Muscle layer of colon (tissue), 2 donors: ENCODE data around the gene SRI.
"Not testable (repeated sequence)": the region's sequence is repeated elsewhere in the genome, so short reads cannot be mapped to it uniquely, and the experiment has no call there.

Source experiments
- H3K27ac ChIP-seq: one replicate; pipeline ENCODE4 v1.7.0; 2013; ENCODE audit warnings: low read depth, mild to moderate bottlenecking, low read length, moderate library complexity
- H3K27me3 ChIP-seq, 2 donors: one replicate each; pipeline ENCODE4 v1.7.0; 2013; ENCODE audit warnings: low read length in 2 of 2, mild to moderate bottlenecking in 2 of 2; ENCODE audit not compliant: insufficient read depth in 2 of 2, control insufficient read depth in 1 of 2
- H3K36me3 ChIP-seq: one replicate; pipeline ENCODE4 v1.7.0; 2013; ENCODE audit warnings: mild to moderate bottlenecking, low read length; ENCODE audit not compliant: insufficient read depth
- H3K4me1 ChIP-seq: one replicate; pipeline ENCODE4 v1.7.0; 2013; ENCODE audit warnings: mild to moderate bottlenecking, low read length; ENCODE audit not compliant: insufficient read depth
- H3K4me3 ChIP-seq, 2 donors: one replicate each; pipeline ENCODE4 v1.7.0; 2013; ENCODE audit warnings: low read length in 2 of 2, low read depth in 1 of 2, mild to moderate bottlenecking in 1 of 2, moderate library complexity in 1 of 2
- H3K9ac ChIP-seq: one replicate; pipeline ENCODE4 v1.7.0; 2013; ENCODE audit warnings: low read length
- H3K9me3 ChIP-seq: one replicate; pipeline ENCODE4 v1.7.0; 2013; ENCODE audit warnings: mild to moderate bottlenecking, low read length
- donor health status: abdominal sarcoma.
- donor health status: Adenocarcinoma of cecum.

SRI gene

DNA sequence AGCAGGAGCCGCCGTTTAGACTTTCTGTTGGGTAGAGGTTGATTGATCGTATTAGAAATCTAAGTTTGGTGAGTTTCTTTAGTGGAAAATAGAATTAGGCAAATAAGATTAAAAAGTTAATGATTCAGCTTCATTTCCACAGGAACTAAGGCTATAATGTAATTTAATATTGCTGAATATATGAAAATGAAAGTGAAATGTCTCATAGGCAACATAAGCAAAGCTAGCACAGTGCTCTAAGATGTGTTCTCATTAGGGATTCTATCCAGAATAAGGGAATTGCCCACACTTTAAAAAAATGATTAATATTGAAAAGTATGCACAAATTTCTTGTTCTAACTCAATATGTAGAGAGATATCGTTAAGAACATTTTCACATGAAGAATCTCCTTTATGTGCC is 47.0 kb downstream of the SRI start:
- no peaks in the 10 kb centered on the region for H3K9me3 ChIP-seq
- H3K4me3 ChIP-seq = no peak overlapping the region
- H3K27me3 ChIP-seq = no peaks in the 10 kb centered on the region
- no peak overlapping the region for H3K9ac ChIP-seq
- no peak overlapping the region for H3K27ac ChIP-seq
- H3K4me1 ChIP-seq = no peaks in the 10 kb centered on the region
- H3K36me3 ChIP-seq = no peaks in the 10 kb centered on the region

DNA sequence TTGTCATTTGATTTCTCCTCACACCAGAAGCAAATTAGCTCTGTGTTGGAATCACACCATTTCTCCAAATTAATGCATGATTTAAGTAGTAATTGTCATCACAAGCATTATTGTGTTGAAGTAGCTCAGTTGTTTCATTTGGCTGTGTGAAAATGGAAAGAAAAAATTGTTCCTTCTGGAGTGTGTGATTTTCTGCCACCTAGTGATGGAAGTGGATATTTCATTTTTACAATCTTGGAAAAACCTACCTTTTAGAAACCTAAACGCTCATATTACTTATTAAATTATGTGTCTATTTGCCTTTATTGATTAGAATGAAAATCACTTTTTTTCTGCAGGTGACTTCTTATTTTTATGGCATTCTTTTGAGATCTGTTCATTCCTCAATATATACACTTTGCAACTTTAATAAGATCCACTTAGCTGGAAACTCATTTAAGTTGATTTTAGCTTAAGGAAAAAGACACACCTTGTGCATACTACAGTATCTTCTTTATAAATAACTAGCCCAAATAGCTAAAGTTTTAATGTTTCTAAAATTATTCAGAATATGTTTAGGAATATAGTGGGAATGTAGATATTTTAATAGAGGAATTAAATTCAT is 50.0 kb downstream of the SRI start:
- Histone ChIP-seq H3K9ac (no peak overlapping the region), H3K4me1 (no peaks in the 10 kb centered on the region), H3K27me3 (no peaks in the 10 kb centered on the region), H3K9me3 (no peaks in the 10 kb centered on the region), H3K36me3 (no peaks in the 10 kb centered on the region), H3K27ac (no peak overlapping the region), H3K4me3 (no peak overlapping the region)

DNA sequence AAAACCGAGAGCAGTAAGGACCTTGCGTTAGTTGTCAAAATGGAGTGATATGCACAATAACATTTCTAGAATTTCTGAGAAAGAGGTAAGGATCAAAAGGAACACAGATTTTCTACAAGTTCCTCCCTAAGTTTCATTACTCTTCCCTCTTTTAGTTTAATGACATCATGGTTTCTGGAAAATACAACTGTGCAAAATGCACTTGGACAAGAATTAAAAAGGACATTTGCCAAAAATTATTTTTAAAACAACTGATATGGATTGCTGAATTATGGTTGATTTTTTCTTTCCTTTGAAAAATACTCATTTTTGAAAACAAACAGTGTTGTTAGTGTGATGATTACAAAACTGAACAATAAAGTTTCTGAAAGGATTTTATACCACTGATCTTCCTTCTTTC is 52.1 kb downstream of the SRI start:
- Histone ChIP-seq H3K36me3 (no peaks in the 10 kb centered on the region), H3K4me3 (no peak overlapping the region), H3K27ac (no peak overlapping the region), H3K27me3 (no peaks in the 10 kb centered on the region), H3K9ac (no peak overlapping the region), H3K4me1 (no peaks in the 10 kb centered on the region), H3K9me3 (no peaks in the 10 kb centered on the region)

DNA sequence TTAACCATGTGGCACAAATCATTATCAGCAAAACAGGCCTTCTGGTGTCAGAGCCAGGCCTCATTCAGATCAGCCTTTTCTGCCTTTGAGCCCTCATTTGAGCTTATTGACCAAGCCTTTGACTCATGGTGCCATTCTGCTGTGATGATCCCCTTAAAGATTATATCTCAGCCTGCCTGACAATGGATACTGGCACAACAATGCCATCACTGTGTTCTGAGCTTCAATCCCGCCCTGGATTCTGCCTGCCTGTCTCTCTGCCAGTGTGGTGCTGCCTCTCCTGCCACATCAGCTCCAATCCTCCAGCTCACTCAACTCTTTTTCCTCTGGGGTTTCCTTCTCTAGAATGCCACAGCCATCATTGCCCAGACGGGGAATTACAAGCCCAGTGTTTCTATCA is 52.6 kb downstream of the SRI start:
- Histone ChIP-seq H3K4me1 (no peaks in the 10 kb centered on the region), H3K4me3 (no peak overlapping the region), H3K27me3 (no peaks in the 10 kb centered on the region), H3K9ac (no peak overlapping the region), H3K36me3 (no peaks in the 10 kb centered on the region), H3K27ac (no peak overlapping the region), H3K9me3 (no peaks in the 10 kb centered on the region)

DNA sequence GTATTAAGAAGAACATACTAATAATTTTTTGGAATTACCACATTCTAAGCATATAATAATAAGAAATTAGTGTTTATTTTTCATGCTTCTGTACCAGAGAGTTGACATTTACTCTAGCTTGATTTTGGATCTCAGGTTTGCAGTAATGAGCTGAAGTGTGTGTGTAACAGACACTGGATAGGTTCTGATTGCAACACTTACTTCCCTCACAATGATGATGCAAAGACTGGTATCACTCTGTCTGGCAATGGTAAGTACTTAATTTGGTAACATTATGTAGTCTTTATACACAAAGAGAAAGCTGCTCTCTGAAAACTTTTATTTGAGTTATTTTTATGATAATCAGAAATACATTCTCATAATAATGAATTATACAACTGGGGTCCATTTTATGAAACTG is 54.1 kb downstream of the SRI start:
- H3K27me3 ChIP-seq = no peaks in the 10 kb centered on the region
- H3K9me3 ChIP-seq = no peaks in the 10 kb centered on the region
- no peak overlapping the region for H3K9ac ChIP-seq
- no peaks in the 10 kb centered on the region for H3K36me3 ChIP-seq
- H3K4me3 ChIP-seq = no peak overlapping the region
- H3K4me1 ChIP-seq = no peaks in the 10 kb centered on the region
- H3K27ac ChIP-seq = no peak overlapping the region

DNA sequence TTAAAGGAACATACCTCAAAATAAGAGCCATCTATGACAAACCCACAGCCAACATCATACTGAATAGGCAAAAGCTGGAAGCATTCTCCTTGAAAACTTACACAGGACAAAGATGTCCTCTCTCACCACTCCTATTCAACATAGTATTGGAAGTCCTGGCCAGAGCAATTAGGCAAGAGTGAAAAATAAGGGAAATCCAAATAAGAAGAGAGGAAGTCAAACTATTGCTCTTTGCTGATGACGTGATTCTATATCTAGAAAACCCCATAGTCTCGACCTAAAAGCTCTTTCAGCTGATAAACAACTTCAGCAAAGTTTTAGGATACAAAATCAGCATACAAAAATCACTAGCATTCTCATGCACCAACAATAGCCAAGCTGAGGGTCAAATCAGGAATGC is 60.1 kb downstream of the SRI start:
- H3K9ac ChIP-seq, H3K36me3 ChIP-seq, H3K4me1 ChIP-seq, H3K27me3 ChIP-seq, H3K27ac ChIP-seq, H3K4me3 ChIP-seq, H3K9me3 ChIP-seq: not testable (repeated sequence)

DNA sequence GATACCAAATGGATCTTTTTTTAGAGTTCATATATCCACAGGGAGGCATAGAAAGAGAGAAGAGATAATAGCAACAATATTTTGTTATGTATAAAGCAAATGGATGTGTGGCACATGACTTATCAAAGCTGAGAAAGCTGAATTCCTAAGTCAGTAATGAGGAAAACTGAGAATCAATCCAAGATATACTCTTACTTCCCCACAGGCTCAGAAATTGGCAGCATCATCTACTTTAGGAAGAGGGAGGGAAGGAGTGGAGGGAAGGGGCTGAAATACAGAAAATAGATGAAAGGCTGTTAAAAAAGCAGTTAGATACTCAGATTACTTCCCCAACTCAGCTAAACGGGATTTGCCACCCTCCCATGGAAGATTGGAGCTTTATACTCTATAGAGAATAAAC is 63.5 kb downstream of the SRI start:
- no peak overlapping the region for H3K9ac ChIP-seq
- no peaks in the 10 kb centered on the region for H3K9me3 ChIP-seq
- H3K27me3 ChIP-seq = no peaks in the 10 kb centered on the region
- no peak overlapping the region for H3K27ac ChIP-seq
- no peaks in the 10 kb centered on the region for H3K4me1 ChIP-seq
- H3K36me3 ChIP-seq = no peaks in the 10 kb centered on the region
- H3K4me3 ChIP-seq = no peak overlapping the region

DNA sequence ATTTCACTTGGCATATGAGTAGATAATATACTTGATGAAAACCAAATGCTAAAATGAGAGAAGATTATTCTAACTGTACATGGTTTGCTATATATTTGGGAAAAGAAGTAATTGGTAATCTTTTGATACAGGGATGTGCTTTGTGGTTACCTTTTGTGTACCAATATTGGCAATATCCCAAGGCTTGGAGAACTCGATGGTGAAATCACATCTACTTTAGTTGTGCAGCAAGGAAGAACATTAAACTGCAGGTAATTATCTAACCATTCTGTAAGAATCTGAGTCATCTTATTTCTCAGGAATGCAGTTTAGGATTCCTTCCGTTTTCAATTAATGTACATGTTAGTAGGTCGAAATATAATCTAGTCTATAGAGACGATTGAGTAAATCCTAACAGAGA is 64.1 kb downstream of the SRI start:
- Histone ChIP-seq H3K9me3 (no peaks in the 10 kb centered on the region), H3K27ac (no peak overlapping the region), H3K4me1 (no peaks in the 10 kb centered on the region), H3K9ac (no peak overlapping the region), H3K27me3 (no peaks in the 10 kb centered on the region), H3K36me3 (no peaks in the 10 kb centered on the region), H3K4me3 (no peak overlapping the region)
